Measurements from ENCODE around the gene STAC3.

Gene STAC3

DNA sequence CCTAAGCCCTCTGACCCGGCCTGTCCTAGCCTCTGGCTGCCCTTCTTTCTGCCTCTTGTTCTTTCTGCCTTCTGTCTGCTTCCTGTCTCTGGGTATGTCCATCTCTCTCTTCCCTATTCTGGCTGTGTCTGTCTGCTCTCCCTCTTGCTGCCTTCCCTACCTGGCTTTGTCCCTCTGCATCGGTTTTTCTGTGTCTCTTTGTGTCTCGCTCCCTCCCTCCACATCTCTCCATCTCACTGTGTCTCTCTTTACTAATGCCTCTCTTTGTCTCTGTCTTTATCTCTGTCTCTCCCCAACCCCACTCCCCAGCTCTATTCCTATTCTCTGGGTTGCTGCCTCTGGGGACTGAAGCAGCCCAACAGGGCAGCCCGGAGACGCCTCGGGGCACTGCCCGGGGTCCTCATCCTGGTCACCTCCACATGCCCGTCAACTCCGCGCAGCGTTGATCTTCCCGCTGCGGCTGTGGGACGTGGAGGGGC lies 11.4 kb downstream of the STAC3 start:
- peaks cover 42% of the 10 kb centered on the region for H3K27me3 ChIP-seq (replicated peaks; ENCODE audit: insufficient read depth, low read length)

DNA sequence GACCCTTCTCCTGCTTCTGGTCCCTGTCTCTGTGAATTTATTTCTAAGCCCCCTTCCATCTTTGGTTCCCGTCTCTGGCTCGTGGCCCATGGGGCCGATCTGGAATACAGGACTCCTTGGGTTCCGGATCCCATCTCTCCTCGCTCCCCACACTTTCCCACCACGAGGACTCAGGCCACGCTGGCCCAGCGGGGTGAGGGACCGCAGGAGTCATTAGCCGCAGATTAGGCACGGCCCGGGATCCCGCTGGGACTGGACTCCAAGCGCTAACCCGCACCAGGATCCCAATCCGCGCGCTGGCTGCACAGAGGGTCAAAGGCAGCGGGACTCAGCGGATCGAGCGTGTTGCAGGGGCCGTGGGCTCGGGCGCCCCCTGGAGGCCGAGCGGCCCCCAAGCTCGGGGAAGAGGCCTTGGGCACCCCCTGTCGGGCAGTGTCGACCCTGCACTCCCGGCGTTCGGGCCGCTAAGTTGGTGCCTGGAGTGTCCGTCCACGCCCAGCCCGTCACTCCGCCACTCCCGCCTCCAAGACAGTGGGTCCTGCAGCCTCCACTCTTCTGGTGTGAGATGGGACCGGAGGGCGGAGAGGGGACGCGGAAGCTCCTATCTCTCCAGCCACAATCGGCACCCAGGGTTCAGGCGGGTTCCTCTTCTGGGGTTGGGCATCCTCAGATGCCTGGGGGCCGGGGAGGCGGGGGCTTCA lies 12.0 kb downstream of the STAC3 start:
- peaks cover 3% of the 10 kb centered on the region; the same call in 1 of the 2 replicates for H4K20me1 ChIP-seq (ENCODE audit: insufficient read depth, low read length)
- peak overlapping the region; percentile 98 for H3K4me2 ChIP-seq (ENCODE audit: low read depth, low read length)
- DNase-seq, result peak; percentile 85
- no peaks in the 10 kb centered on the region for H3K36me3 ChIP-seq (replicated peaks; ENCODE audit: insufficient read depth, low read length)
- H3K9ac ChIP-seq (ENCODE audit: low read length), result peak overlapping the region; percentile 62; the same call in 1 of the 2 replicates
- H3K79me2 ChIP-seq (ENCODE audit: low read length), result no peaks in the 10 kb centered on the region
- H3K9me2 ChIP-seq (replicated peaks; ENCODE audit: insufficient read depth, low read length), result no peaks in the 10 kb centered on the region
- H3K4me1 ChIP-seq (ENCODE audit: low read length), result peaks cover 28% of the 10 kb centered on the region
- H3K27ac ChIP-seq (ENCODE audit: low read length), result no peak overlapping the region
- peaks cover 38% of the 10 kb centered on the region for H3K27me3 ChIP-seq (replicated peaks; ENCODE audit: insufficient read depth, low read length)
- H3K4me3 ChIP-seq (ENCODE audit: low read length), result peak overlapping the region; percentile 70
- H3F3A ChIP-seq (ENCODE audit: insufficient read depth, low read length), result peaks cover 39% of the 10 kb centered on the region; the same call in 1 of the 2 replicates
- no peaks in the 10 kb centered on the region for H3K9me3 ChIP-seq (replicated peaks; ENCODE audit: insufficient read depth, low read length)
- no peak for TF ChIP-seq EZH2phosphoT487 (IDR thresholded peaks at IDR 0.05; ENCODE audit: low read length)
- TF ChIP-seq, protein P1, sequence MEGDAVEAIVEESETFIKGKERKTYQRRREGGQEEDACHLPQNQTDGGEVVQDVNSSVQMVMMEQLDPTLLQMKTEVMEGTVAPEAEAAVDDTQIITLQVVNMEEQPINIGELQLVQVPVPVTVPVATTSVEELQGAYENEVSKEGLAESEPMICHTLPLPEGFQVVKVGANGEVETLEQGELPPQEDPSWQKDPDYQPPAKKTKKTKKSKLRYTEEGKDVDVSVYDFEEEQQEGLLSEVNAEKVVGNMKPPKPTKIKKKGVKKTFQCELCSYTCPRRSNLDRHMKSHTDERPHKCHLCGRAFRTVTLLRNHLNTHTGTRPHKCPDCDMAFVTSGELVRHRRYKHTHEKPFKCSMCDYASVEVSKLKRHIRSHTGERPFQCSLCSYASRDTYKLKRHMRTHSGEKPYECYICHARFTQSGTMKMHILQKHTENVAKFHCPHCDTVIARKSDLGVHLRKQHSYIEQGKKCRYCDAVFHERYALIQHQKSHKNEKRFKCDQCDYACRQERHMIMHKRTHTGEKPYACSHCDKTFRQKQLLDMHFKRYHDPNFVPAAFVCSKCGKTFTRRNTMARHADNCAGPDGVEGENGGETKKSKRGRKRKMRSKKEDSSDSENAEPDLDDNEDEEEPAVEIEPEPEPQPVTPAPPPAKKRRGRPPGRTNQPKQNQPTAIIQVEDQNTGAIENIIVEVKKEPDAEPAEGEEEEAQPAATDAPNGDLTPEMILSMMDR (IDR thresholded peaks at IDR 0.05; ENCODE audit: low read length), result peak; percentile 100
- peak overlapping the region; percentile 92 for H2AFZ ChIP-seq (ENCODE audit: low read length)

More for the DNA sequence above, 11.4 kb downstream of the STAC3 start:
- Histone ChIP-seq H3K9ac (ENCODE audit: low read length) (peak overlapping the region; percentile 62; the same call in 1 of the 2 replicates), H4K20me1 (ENCODE audit: insufficient read depth, low read length) (peaks cover 3% of the 10 kb centered on the region; the same call in 1 of the 2 replicates), H3K4me1 (ENCODE audit: low read length) (peaks cover 28% of the 10 kb centered on the region), H3K9me2 (replicated peaks; ENCODE audit: insufficient read depth, low read length) (no peaks in the 10 kb centered on the region), H2AFZ (ENCODE audit: low read length) (peak overlapping the region; percentile 86), H3K36me3 (replicated peaks; ENCODE audit: insufficient read depth, low read length) (no peaks in the 10 kb centered on the region), H3K9me3 (replicated peaks; ENCODE audit: insufficient read depth, low read length) (no peaks in the 10 kb centered on the region), H3K79me2 (ENCODE audit: low read length) (no peaks in the 10 kb centered on the region), H3F3A (ENCODE audit: insufficient read depth, low read length) (peaks cover 39% of the 10 kb centered on the region; the same call in 1 of the 2 replicates), H3K4me3 (ENCODE audit: low read length) (peak overlapping the region; percentile 70), H3K4me2 (ENCODE audit: low read depth, low read length) (peak overlapping the region; percentile 98), H3K27ac (ENCODE audit: low read length) (no peak overlapping the region)
- TF ChIP-seq EZH2 (optimal IDR thresholded peaks at IDR 0.05; ENCODE audit: low read depth, low read length), result no peak
- no peak for DNase-seq

DNA sequence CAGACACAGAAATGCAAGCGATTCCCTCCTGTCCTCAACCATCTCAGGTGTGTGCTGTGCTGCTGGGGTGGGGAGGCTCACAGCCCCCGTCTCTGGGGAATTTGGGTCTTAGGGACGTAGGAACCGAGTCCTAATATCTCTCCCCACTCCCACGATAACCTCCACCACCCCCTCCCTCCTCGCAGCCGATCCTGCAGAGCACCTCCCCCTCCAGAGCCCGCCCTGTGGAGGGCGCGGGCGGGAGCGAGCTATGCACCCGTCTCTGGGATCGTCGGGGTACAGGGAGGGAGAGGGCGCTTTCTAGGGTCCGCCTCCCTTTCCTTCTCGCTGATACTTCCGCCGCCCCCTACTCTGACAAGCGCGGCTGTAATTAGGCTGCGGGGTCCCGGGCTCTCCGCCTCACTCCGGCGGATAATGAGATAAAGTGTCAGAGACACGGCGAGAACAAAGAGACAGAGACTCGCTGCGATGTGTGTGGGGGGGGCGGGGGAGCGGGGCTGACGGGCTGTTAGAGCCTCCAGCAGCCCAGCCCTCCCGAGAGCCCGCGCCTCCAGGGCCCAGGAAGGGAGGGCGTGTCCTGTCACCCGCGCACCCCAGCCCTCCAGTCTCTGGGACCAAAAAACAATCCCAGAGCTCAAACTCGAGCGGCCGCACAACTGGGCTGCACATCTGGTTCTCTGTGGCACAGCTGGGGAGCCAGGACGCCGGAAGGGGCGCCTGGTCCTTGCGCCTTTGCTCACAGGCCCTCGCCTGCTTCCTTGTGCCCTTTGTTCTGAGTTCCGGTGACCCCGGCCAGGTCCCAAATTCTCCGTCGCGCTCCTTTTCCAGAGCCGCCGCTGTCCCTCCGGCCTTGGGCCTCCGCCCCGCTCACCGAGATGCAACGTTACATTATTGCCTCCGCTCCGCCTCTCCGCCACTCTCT lies 12.8 kb downstream of the STAC3 start:
- Histone ChIP-seq H3K9ac (ENCODE audit: low read length) (peak overlapping the region; percentile 19; the same call in 1 of the 2 replicates), H4K20me1 (ENCODE audit: insufficient read depth, low read length) (peaks cover 3% of the 10 kb centered on the region; the same call in 1 of the 2 replicates), H3K4me3 (ENCODE audit: low read length) (peak overlapping the region; percentile 68), H3K27ac (ENCODE audit: low read length) (no peak overlapping the region), H3K79me2 (ENCODE audit: low read length) (no peaks in the 10 kb centered on the region; the same call in 1 of the 2 replicates), H2AFZ (ENCODE audit: low read length) (peak overlapping the region; percentile 92), H3K9me2 (replicated peaks; ENCODE audit: insufficient read depth, low read length) (no peaks in the 10 kb centered on the region), H3K9me3 (replicated peaks; ENCODE audit: insufficient read depth, low read length) (no peaks in the 10 kb centered on the region), H3K27me3 (replicated peaks; ENCODE audit: insufficient read depth, low read length) (peaks cover 37% of the 10 kb centered on the region), H3K36me3 (replicated peaks; ENCODE audit: insufficient read depth, low read length) (0 out of 2 replicates have a peak, but pooled peaks cover 4% of the 10 kb centered on the region), H3K4me1 (ENCODE audit: low read length) (peaks cover 28% of the 10 kb centered on the region), H3F3A (ENCODE audit: insufficient read depth, low read length) (peaks cover 36% of the 10 kb centered on the region; the same call in 1 of the 2 replicates), H3K4me2 (ENCODE audit: low read depth, low read length) (peak overlapping the region; percentile 98)
- TF ChIP-seq EZH2 (optimal IDR thresholded peaks at IDR 0.05; ENCODE audit: low read depth, low read length), result no peak
- TF ChIP-seq, protein P1 (IDR thresholded peaks at IDR 0.05; ENCODE audit: low read length), result no peak
- no peak for TF ChIP-seq EZH2phosphoT487 (IDR thresholded peaks at IDR 0.05; ENCODE audit: low read length)
- DNase-seq, result no peak

All from MM.1S (cell line).